IMR-90 (cell line): Measurements from ENCODE around the gene IFIT2. TPM values are rescaled to one million over a fixed set of nuclear protein-coding genes. Genes with fewer than 3 reads are reported as not detected.
A peak's percentile ranks its signal among the peaks of the same experiment; 100 is the strongest.

Source experiments
- ATAC-seq: fragments of 200-7000 bp; cut with Tn5 transposase; 2 replicates; pipeline ENCODE4 v1.9.1; 2020; ENCODE audit warnings: low read depth, mild to moderate bottlenecking, moderate library complexity
- BruUV-seq: library from RNA; stranded (reverse); fragments of 400-500 nt; replicated peaks from 2 replicates; lab custom pipeline; 2021; lab: Mats Ljungman, UMichigan
- CTCF ChIA-PET: fragments of 300-600 bp; formaldehyde crosslinking; extraction: SDS; loops from one replicate; lab custom pipeline; 2021; ENCODE audit warnings: antibody characterized with exemption; lab: Yijun Ruan, JAX
- POLR2A ChIA-PET: fragments of 300-600 bp; sonication (Branson Sonifier 250); formaldehyde crosslinking; loops from one replicate; lab custom pipeline; 2022; ENCODE audit warnings: antibody characterized with exemption; ENCODE audit not compliant: unreplicated experiment; lab: Charles Lee
- DNase-seq: peaks from one replicate; pipeline ENCODE4 v3.0.0; 2013
- H2AFZ ChIP-seq: replicated peaks from 2 replicates; pipeline ENCODE3; 2013; ENCODE audit warnings: low read length, mild to moderate bottlenecking; ENCODE audit not compliant: poor library complexity
- H2AK5ac ChIP-seq: 2 replicates; pipeline ENCODE4 v1.6.1; 2013; ENCODE audit warnings: low read depth, low read length, inconsistent platforms
- H2AK9ac ChIP-seq: replicated peaks from 2 replicates; pipeline ENCODE3; 2013; ENCODE audit warnings: mild to moderate bottlenecking, low read depth, low read length, moderate library complexity; ENCODE audit not compliant: poor library complexity
- H2BK120ac ChIP-seq: 2 replicates; pipeline ENCODE4 v1.6.1; 2013; ENCODE audit warnings: low read depth, low read length, inconsistent platforms
- H2BK15ac ChIP-seq: 3 replicates; pipeline ENCODE4 v1.6.1; 2013; ENCODE audit warnings: low read depth, low read length, inconsistent platforms
- H2BK20ac ChIP-seq: 2 replicates; pipeline ENCODE4 v1.6.1; 2013; ENCODE audit warnings: low read depth, mild to moderate bottlenecking, inconsistent platforms, low read length, moderate library complexity
- H2BK5ac ChIP-seq: 2 replicates; pipeline ENCODE4 v1.6.1; 2013; ENCODE audit warnings: mild to moderate bottlenecking, low read depth, low read length, inconsistent platforms; ENCODE audit not compliant: poor library complexity, severe bottlenecking
- H3K14ac ChIP-seq: replicated peaks from 2 replicates; pipeline ENCODE4 v1.6.1; 2013; ENCODE audit warnings: low read depth, low read length, inconsistent platforms
- H3K18ac ChIP-seq: 2 replicates; pipeline ENCODE4 v1.6.1; 2013; ENCODE audit warnings: low read depth, low read length, control low read depth
- H3K23ac ChIP-seq: 2 replicates; pipeline ENCODE4 v1.6.1; 2013; ENCODE audit warnings: low read depth, low read length, inconsistent platforms
- H3K27ac ChIP-seq: 2 replicates; pipeline ENCODE4 v1.5.1; 2013; ENCODE audit warnings: mild to moderate bottlenecking, control low read depth, low read length; ENCODE audit not compliant: insufficient read depth
- H3K27me3 ChIP-seq: 2 replicates; pipeline ENCODE4 v1.6.1; 2013; ENCODE audit warnings: low read length; ENCODE audit not compliant: control insufficient read depth, insufficient read depth
- H3K36me3 ChIP-seq: 2 replicates; pipeline ENCODE4 v1.6.1; 2013; ENCODE audit warnings: low read length, mixed read lengths; ENCODE audit not compliant: control insufficient read depth, insufficient read depth
- H3K4ac ChIP-seq: 2 replicates; pipeline ENCODE4 v1.6.1; 2013; ENCODE audit warnings: low read depth, low read length, inconsistent platforms
- H3K4me1 ChIP-seq: 2 replicates; pipeline ENCODE4 v1.6.1; 2013; ENCODE audit warnings: low read length, mixed read lengths; ENCODE audit not compliant: control insufficient read depth, insufficient read depth
- H3K4me2 ChIP-seq: 2 replicates; pipeline ENCODE4 v1.6.1; 2013; ENCODE audit warnings: low read depth, mild to moderate bottlenecking, control low read depth, low read length, moderate library complexity
- H3K4me3 ChIP-seq: 2 replicates; pipeline ENCODE4 v1.5.1; 2013; ENCODE audit warnings: low read depth, mild to moderate bottlenecking, control low read depth, low read length, moderate library complexity; ENCODE audit not compliant: insufficient read depth
- H3K56ac ChIP-seq: 2 replicates; pipeline ENCODE4 v1.6.1; 2013; ENCODE audit warnings: low read length, inconsistent platforms; ENCODE audit not compliant: insufficient read depth; ENCODE audit errors: extremely low read depth
- H3K79me1 ChIP-seq, 2 experiments: 2 replicates each; pipeline ENCODE4 v1.6.1; 2013; ENCODE audit warnings: low read length in 2 of 2, inconsistent platforms in 1 of 2, low read depth in 1 of 2
- H3K9ac ChIP-seq: 2 replicates; pipeline ENCODE4 v1.6.1; 2013; ENCODE audit warnings: low read depth, low read length, control low read depth
- H3K9me1 ChIP-seq: 2 replicates; pipeline ENCODE4 v1.6.1; 2013; ENCODE audit warnings: low read length, inconsistent platforms; ENCODE audit not compliant: insufficient read depth
- H3K9me3 ChIP-seq: 2 replicates; pipeline ENCODE4 v1.6.1; 2013; ENCODE audit warnings: low read length; ENCODE audit not compliant: control insufficient read depth, insufficient read depth
- H4K20me1 ChIP-seq: 2 replicates; pipeline ENCODE4 v1.6.1; 2013; ENCODE audit warnings: low read length, inconsistent platforms; ENCODE audit not compliant: insufficient read depth
- H4K5ac ChIP-seq: 2 replicates; pipeline ENCODE4 v1.6.1; 2013; ENCODE audit warnings: mild to moderate bottlenecking, low read depth, low read length, control low read depth
- H4K8ac ChIP-seq, 2 experiments: 2 replicates each; pipeline ENCODE4 v1.6.1; 2013; ENCODE audit warnings: low read depth in 2 of 2, low read length in 2 of 2, control low read depth in 1 of 2, inconsistent platforms in 1 of 2
- H4K91ac ChIP-seq: 2 replicates; pipeline ENCODE4 v1.6.1; 2013; ENCODE audit warnings: low read depth, low read length, inconsistent platforms; ENCODE audit not compliant: insufficient read depth
- BHLHE40 ChIP-seq: fragments of 150-350 bp; IDR thresholded peaks from 2 replicates; pipeline ENCODE4 v1.6.1; 2016; ENCODE audit warnings: mild to moderate bottlenecking, low read depth, low read length
- CEBPB ChIP-seq: IDR thresholded peaks from 2 replicates; pipeline ENCODE4 v1.6.1; 2012; ENCODE audit warnings: low read depth, low read length, improper control_type of control experiment
- CHD1 ChIP-seq: IDR thresholded peaks from 2 replicates; pipeline ENCODE4 v1.6.1; 2012; ENCODE audit warnings: low read depth, low read length, improper control_type of control experiment
- CTCF ChIP-seq: conservative IDR thresholded peaks from 2 replicates; pipeline ENCODE4 v1.5.1; 2012; ENCODE audit warnings: mild to moderate bottlenecking, low read depth, low read length, improper control_type of control experiment
- ELK1 ChIP-seq: fragments of 150-350 bp; IDR thresholded peaks from 2 replicates; pipeline ENCODE4 v1.6.1; 2016; ENCODE audit warnings: low read depth, mild to moderate bottlenecking, low read length, moderate library complexity, borderline replicate concordance
- FOS ChIP-seq: fragments of 150-350 bp; IDR thresholded peaks from 2 replicates; pipeline ENCODE4 v1.6.1; 2016; ENCODE audit warnings: low read depth, low read length
- MAFK ChIP-seq: IDR thresholded peaks from 2 replicates; pipeline ENCODE4 v1.6.1; 2012; ENCODE audit warnings: low read depth, low read length, improper control_type of control experiment
- MAZ ChIP-seq: IDR thresholded peaks from 2 replicates; pipeline ENCODE4 v1.6.1; 2012; ENCODE audit warnings: low read depth, mild to moderate bottlenecking, low read length, improper control_type of control experiment, moderate library complexity, borderline replicate concordance
- MXI1 ChIP-seq: IDR thresholded peaks from 2 replicates; pipeline ENCODE4 v1.6.1; 2012; ENCODE audit warnings: low read depth, mild to moderate bottlenecking, low read length, moderate library complexity, borderline replicate concordance
- NFE2L2 ChIP-seq: fragments of 150-350 bp; IDR thresholded peaks from 2 replicates; pipeline ENCODE4 v1.6.1; 2016; ENCODE audit warnings: low read depth, mild to moderate bottlenecking, low read length
- POLR2A ChIP-seq: IDR thresholded peaks from 2 replicates; pipeline ENCODE4 v1.6.1; 2012; ENCODE audit warnings: mild to moderate bottlenecking, low read depth, low read length
- RAD21 ChIP-seq: IDR thresholded peaks from 2 replicates; pipeline ENCODE4 v1.6.1; 2012; ENCODE audit warnings: low read length, improper control_type of control experiment
- RCOR1 ChIP-seq: IDR thresholded peaks from 2 replicates; pipeline ENCODE4 v1.6.1; 2012; ENCODE audit warnings: mild to moderate bottlenecking, low read length, improper control_type of control experiment; ENCODE audit not compliant: insufficient replicate concordance
- RFX5 ChIP-seq: IDR thresholded peaks from 2 replicates; pipeline ENCODE4 v1.8.0; 2012; ENCODE audit warnings: low read depth, mild to moderate bottlenecking, low read length, moderate library complexity
- SMC3 ChIP-seq: fragments of 150-350 bp; IDR thresholded peaks from 2 replicates; pipeline ENCODE4 v1.6.1; 2016; ENCODE audit warnings: low read depth, mild to moderate bottlenecking, antibody characterized with exemption, low read length, moderate library complexity
- dilution Hi-C: fragments of 300-500 bp; cut with HindIII; formaldehyde crosslinking; loops from one replicate; pipeline ENCODE4 v1.14.3; 2018; ENCODE audit warnings: low sequenced_read_pairs; ENCODE audit not compliant: unreplicated experiment
- in situ Hi-C: fragments of 300-500 bp; cut with MboI; formaldehyde crosslinking; loops from 3 replicates; pipeline ENCODE4 v1.14.3; 2019; ENCODE audit warnings: low sequenced_read_pairs, inconsistent platforms, mixed read lengths
- intact Hi-C: fragments of 100-400 bp; cut with micrococcal nuclease; formaldehyde crosslinking; loops from 2 replicates; pipeline ENCODE4 v1.10.0; 2022
- polyA plus RNA-seq, 3 experiments: library from polyadenylated mRNA; depleted of rRNA; stranded (reverse); fragments of >200 nt; gene quantifications; 2 replicates each; pipeline ENCODE4 v1.2.3, GENCODE V29; 2012; ENCODE audit warnings: low replicate concordance in 1 of 3
- total RNA-seq: library from RNA; depleted of rRNA; stranded (reverse); fragments of >200 nt; gene quantifications from 2 replicates; pipeline ENCODE4 v1.2.3, GENCODE V29; 2012
- TF ChIP-seq, protein P1 (sequence below): fragments of 150-350 bp; IDR thresholded peaks from 2 replicates; pipeline ENCODE4 v1.6.1; 2017; ENCODE audit warnings: mild to moderate bottlenecking, antibody characterized with exemption, low read length, low read depth

IFIT2 gene
- total and polyA plus RNA-seq, 2 of the 4 experiments (the other 2 are of a cell fraction), result 1.1 to 2.2 TPM

- Histone ChIP-seq H3K36me3 (no peaks in the 10 kb centered on the region), H2BK20ac (no peak overlapping the region), H3K14ac (no peak overlapping the region), H3K23ac (no peak overlapping the region), H3K9me1 (peaks cover 6% of the 10 kb centered on the region; the same call in 1 of the 2 replicates), H4K5ac (no peak overlapping the region; the same call in 1 of the 2 replicates), H4K8ac (peak overlapping the region in 1 of 2 experiments; percentile 27; a peak in 1 of 4 replicates), H3K27me3 (no peaks in the 10 kb centered on the region), H2BK15ac (no peak overlapping the region), H4K91ac (no peak overlapping the region), H3K18ac (no peak overlapping the region), H3K27ac (no peak overlapping the region), H2AFZ (no peak overlapping the region), H2AK5ac (no peak overlapping the region), H3K56ac (no peak overlapping the region), H3K9ac (no peak overlapping the region), H3K79me1 (peaks cover 15 to 28% of the 10 kb centered on the region in 2 experiments), H2BK5ac (no peak overlapping the region), H2AK9ac (no peak overlapping the region), H3K4me1 (peaks cover 15% of the 10 kb centered on the region), H2BK120ac (no peak overlapping the region), H3K4ac (no peak overlapping the region), H4K20me1 (no peaks in the 10 kb centered on the region), H3K4me2 (no peak overlapping the region), H3K4me3 (no peak overlapping the region), H3K9me3 (no peaks in the 10 kb centered on the region)
- DNase-seq (no peak), ATAC-seq (no peak)
- in situ Hi-C loops, result no loop called here
- dilution Hi-C loops, result no loop called here
- ChIA-PET POLR2A (no interaction called here), CTCF (no interaction called here)
- TF ChIP-seq NFE2L2 (no peak), BHLHE40 (no peak), CEBPB (no peak), RAD21 (no peak), CTCF (no peak), SMC3 (no peak), CHD1 (no peak), FOS (no peak), ELK1 (no peak), MXI1 (no peak), POLR2A (no peak), MAFK (no peak), RCOR1 (no peak), MAZ (no peak), RFX5 (no peak)
- TF ChIP-seq, protein P1, sequence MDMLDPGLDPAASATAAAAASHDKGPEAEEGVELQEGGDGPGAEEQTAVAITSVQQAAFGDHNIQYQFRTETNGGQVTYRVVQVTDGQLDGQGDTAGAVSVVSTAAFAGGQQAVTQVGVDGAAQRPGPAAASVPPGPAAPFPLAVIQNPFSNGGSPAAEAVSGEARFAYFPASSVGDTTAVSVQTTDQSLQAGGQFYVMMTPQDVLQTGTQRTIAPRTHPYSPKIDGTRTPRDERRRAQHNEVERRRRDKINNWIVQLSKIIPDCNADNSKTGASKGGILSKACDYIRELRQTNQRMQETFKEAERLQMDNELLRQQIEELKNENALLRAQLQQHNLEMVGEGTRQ, result no peak
- BruUV-seq, result no TSS peak
- intact Hi-C loops, result no loop called here
Observed at GRCh38 chr10:89330537-89331212, 28.8 kb downstream of the IFIT2 start.
